CD4-positive, alpha-beta T cell (primary cell): ENCODE data around the gene FRMD3. TPM values are rescaled to one million over a fixed set of nuclear protein-coding genes. Genes with fewer than 3 reads are reported as not detected.

ENCODE experiments used
- ATAC-seq: fragments of 200-7000 bp; cut with Tn5 transposase; one replicate; pipeline ENCODE4 v1.10.0; 2022; ENCODE audit warnings: mild to moderate bottlenecking; ENCODE audit not compliant: poor library complexity
- CTCF ChIA-PET: fragments of 350-600 bp; sonication (Branson Sonifier 250); formaldehyde crosslinking; loops from one replicate; lab custom pipeline; 2021; ENCODE audit warnings: antibody characterized with exemption, inconsistent platforms; lab: Charles Lee
- POLR2A ChIA-PET: fragments of 350-600 bp; sonication (Branson Sonifier 250); formaldehyde crosslinking; loops from one replicate; lab custom pipeline; 2021; ENCODE audit warnings: antibody characterized with exemption, inconsistent platforms; lab: Charles Lee
- DNase-seq, 14 experiments: peaks; one replicate each; pipeline ENCODE4 v3.0.0-alpha.2; 2013 to 2020; ENCODE audit warnings: mixed read lengths in 2 of 14
- H3K27ac ChIP-seq, 2 donors: one replicate each; pipeline versions ENCODE4 v1.5.1 to v1.7.0; 2013; ENCODE audit warnings: low read length in 2 of 2, low read depth in 1 of 2, mild to moderate bottlenecking in 1 of 2
- H3K27me3 ChIP-seq, 2 experiments: 1 replicate in 1 of 2; 2 replicates in 1 of 2; pipeline versions ENCODE4 v1.6.1 to v1.7.0; 2013; ENCODE audit warnings: low read length in 2 of 2, control low read depth in 1 of 2, mild to moderate bottlenecking in 1 of 2, moderate library complexity in 1 of 2; ENCODE audit not compliant: insufficient read depth in 2 of 2, control insufficient read depth in 1 of 2
- H3K36me3 ChIP-seq: one replicate; pipeline ENCODE4 v1.6.1; 2013; ENCODE audit warnings: low read length, control low read depth; ENCODE audit not compliant: insufficient read depth
- H3K4me1 ChIP-seq: one replicate; pipeline ENCODE4 v1.6.1; 2013; ENCODE audit warnings: low read length, control low read depth; ENCODE audit not compliant: insufficient read depth
- H3K4me3 ChIP-seq: one replicate; pipeline ENCODE4 v1.5.1; 2013; ENCODE audit warnings: mild to moderate bottlenecking, low read length, moderate library complexity
- H3K9me3 ChIP-seq, 2 experiments: 1 replicate in 1 of 2; 2 replicates in 1 of 2; pipeline versions ENCODE4 v1.6.1 to v1.7.0; 2013; ENCODE audit warnings: low read length in 2 of 2, mild to moderate bottlenecking in 2 of 2, control low read depth in 1 of 2, moderate library complexity in 1 of 2; ENCODE audit not compliant: control insufficient read depth in 1 of 2, insufficient read depth in 1 of 2
- H3K27ac Mint-ChIP-seq: one replicate; pipeline ENCODE4 v1.8.0; 2020; ENCODE audit warnings: mixed read lengths
- H3K27me3 Mint-ChIP-seq: one replicate; pipeline ENCODE4 v1.8.0; 2021; ENCODE audit warnings: mixed read lengths
- H3K36me3 Mint-ChIP-seq: one replicate; pipeline ENCODE4 v1.8.0; 2021; ENCODE audit warnings: low read depth, mixed read lengths
- H3K4me1 Mint-ChIP-seq: one replicate; pipeline ENCODE4 v1.8.0; 2021; ENCODE audit warnings: low read depth, mixed read lengths
- H3K4me3 Mint-ChIP-seq: one replicate; pipeline ENCODE4 v1.8.0; 2020; ENCODE audit warnings: mild to moderate bottlenecking, mixed read lengths
- H3K9me3 Mint-ChIP-seq: one replicate; pipeline ENCODE4 v1.8.0; 2020; ENCODE audit warnings: mixed read lengths
- intact Hi-C, 2 experiments: fragments of 100-400 bp; cut with DNase I in 1 of 2; cut with micrococcal nuclease in 1 of 2; formaldehyde crosslinking; loops; one replicate each; pipeline versions ENCODE4 v1.15.1 to v1.9.0; 2023 to 2025; cut with DNase I, micrococcal nuclease
- total RNA-seq, 174 experiments: library from RNA in 2 of 174; stranded (reverse) in 2 of 174; gene quantifications; one replicate each; pipeline ENCODE4 v1.2.3 and lab custom pipeline; 2021 to 2026
- TF ChIP-seq, protein P1 (sequence below): fragments of 200-600 bp; IDR thresholded peaks from one replicate; pipeline ENCODE4 v1.8.0; 2022; ENCODE audit warnings: antibody characterized with exemption, mild to moderate bottlenecking

FRMD3 gene
- total RNA-seq, 2 experiments from 2014 or later, result 0.53 to 1.0 TPM

DNA sequence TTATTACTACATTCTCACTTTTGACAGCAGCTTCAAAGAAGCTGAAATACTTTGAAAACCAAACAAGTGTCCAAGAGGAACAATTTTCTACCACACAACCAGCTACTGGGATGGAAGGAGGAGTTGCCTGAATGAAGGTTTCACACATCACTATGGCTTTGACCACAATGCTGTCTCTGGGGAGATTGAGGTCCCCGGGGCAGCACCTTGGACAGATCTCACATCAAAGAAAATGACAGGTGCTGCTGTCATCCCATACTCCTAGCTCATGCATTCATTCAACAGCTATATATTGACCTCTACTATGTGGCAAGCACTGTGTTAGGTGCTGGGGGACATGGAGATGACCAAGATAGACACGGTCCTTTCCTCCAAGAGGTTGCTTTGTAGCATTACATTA is 242.1 kb downstream of the FRMD3 start:
- intact Hi-C loops, result no loop called here
- Mint-ChIP-seq H3K9me3 (no peaks in the 10 kb centered on the region), H3K4me1 (no peaks in the 10 kb centered on the region), H3K27me3 (no peaks in the 10 kb centered on the region), H3K36me3 (peaks cover 5% of the 10 kb centered on the region), H3K4me3 (no peak overlapping the region), H3K27ac (no peak overlapping the region)
- DNase-seq (no peak), ATAC-seq (no peak)
- no peak overlapping the region for H3K4me3 ChIP-seq
- CTCF ChIA-PET, result no interaction called here
- TF ChIP-seq, protein P1, sequence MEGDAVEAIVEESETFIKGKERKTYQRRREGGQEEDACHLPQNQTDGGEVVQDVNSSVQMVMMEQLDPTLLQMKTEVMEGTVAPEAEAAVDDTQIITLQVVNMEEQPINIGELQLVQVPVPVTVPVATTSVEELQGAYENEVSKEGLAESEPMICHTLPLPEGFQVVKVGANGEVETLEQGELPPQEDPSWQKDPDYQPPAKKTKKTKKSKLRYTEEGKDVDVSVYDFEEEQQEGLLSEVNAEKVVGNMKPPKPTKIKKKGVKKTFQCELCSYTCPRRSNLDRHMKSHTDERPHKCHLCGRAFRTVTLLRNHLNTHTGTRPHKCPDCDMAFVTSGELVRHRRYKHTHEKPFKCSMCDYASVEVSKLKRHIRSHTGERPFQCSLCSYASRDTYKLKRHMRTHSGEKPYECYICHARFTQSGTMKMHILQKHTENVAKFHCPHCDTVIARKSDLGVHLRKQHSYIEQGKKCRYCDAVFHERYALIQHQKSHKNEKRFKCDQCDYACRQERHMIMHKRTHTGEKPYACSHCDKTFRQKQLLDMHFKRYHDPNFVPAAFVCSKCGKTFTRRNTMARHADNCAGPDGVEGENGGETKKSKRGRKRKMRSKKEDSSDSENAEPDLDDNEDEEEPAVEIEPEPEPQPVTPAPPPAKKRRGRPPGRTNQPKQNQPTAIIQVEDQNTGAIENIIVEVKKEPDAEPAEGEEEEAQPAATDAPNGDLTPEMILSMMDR, result no peak
- no peaks in the 10 kb centered on the region for H3K9me3 ChIP-seq
- no peaks in the 10 kb centered on the region for H3K4me1 ChIP-seq
- POLR2A ChIA-PET, result no interaction called here
- no peaks in the 10 kb centered on the region for H3K36me3 ChIP-seq
- H3K27ac ChIP-seq, result no peak overlapping the region
- no peaks in the 10 kb centered on the region for H3K27me3 ChIP-seq

DNA sequence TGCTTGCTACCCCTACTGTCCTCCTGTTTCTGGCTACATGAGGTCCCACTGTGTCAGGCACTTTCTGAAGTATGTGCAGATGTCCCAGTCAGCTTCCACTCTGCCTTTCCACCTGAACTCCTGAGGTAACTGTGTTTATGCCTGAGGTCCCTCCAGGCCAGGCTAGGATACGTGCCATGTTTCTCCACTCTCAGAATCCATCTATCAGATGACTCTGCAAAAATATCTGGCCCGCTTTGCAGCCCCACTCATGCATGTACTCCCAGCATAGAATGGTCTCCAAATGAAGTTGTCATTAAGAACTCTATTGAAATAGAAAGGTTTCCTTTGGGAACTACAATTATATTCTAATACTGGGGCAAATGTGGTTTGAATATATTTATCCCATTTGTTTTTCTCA is 243.4 kb downstream of the FRMD3 start:
- TF ChIP-seq, protein P1, result no peak
- no peak for DNase-seq
- Histone ChIP-seq H3K4me1 (no peaks in the 10 kb centered on the region), H3K9me3 (no peaks in the 10 kb centered on the region), H3K27ac (no peak overlapping the region), H3K4me3 (no peak overlapping the region), H3K27me3 (no peaks in the 10 kb centered on the region), H3K36me3 (no peaks in the 10 kb centered on the region)
- CTCF ChIA-PET, result no interaction called here
- ATAC-seq, result no peak
- H3K4me1 Mint-ChIP-seq, result no peaks in the 10 kb centered on the region
- intact Hi-C loops, result no loop called here
- no peaks in the 10 kb centered on the region for H3K9me3 Mint-ChIP-seq
- peaks cover 5% of the 10 kb centered on the region for H3K36me3 Mint-ChIP-seq
- H3K27ac Mint-ChIP-seq, result no peak overlapping the region
- H3K27me3 Mint-ChIP-seq, result no peaks in the 10 kb centered on the region
- no peak overlapping the region for H3K4me3 Mint-ChIP-seq
- POLR2A ChIA-PET, result no interaction called here

DNA sequence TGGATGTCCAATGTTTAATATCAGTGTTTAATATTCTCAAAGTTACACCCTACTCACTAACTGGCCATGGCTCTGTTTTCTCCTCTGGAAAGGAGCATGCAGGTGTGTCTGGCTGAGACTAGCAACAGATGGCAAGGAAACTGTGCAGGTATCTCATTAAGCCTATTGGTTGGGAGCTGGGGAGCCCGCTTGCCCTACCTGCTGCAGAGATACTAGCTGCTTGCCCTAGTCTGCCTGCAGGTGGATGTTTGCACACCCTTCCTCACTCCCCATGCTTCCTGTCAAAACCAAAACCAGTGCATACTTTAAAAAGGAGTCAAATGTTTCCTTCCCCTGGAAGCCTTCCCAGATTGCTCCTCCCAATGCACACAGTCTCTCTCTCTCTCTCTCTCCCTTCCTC is 247.0 kb downstream of the FRMD3 start:
- Histone ChIP-seq H3K27ac (no peak overlapping the region), H3K27me3 (no peaks in the 10 kb centered on the region), H3K9me3 (no peaks in the 10 kb centered on the region), H3K4me3 (no peak overlapping the region), H3K4me1 (no peaks in the 10 kb centered on the region), H3K36me3 (no peaks in the 10 kb centered on the region)
- DNase-seq (no peak), ATAC-seq (no peak)
- no peaks in the 10 kb centered on the region for H3K4me1 Mint-ChIP-seq
- H3K27ac Mint-ChIP-seq, result no peak overlapping the region
- H3K9me3 Mint-ChIP-seq, result no peaks in the 10 kb centered on the region
- ChIA-PET CTCF (no interaction called here), POLR2A (no interaction called here)
- no peaks in the 10 kb centered on the region for H3K27me3 Mint-ChIP-seq
- intact Hi-C loops, result no loop called here
- no peaks in the 10 kb centered on the region for H3K36me3 Mint-ChIP-seq
- no peak overlapping the region for H3K4me3 Mint-ChIP-seq
- TF ChIP-seq, protein P1, result no peak
